PC-3 (cell line): ENCODE data around the gene ODC1. TPM values are rescaled to one million over a fixed set of nuclear protein-coding genes. Genes with fewer than 3 reads are reported as not detected.

Source experiments
- ATAC-seq: fragments of 200-7000 bp; cut with Tn5 transposase; 2 replicates; pipeline ENCODE4 v1.9.1; 2020; ENCODE audit warnings: mild to moderate bottlenecking, moderate library complexity
- BruUV-seq: library from RNA; stranded (reverse); fragments of 400-500 nt; replicated peaks from 2 replicates; lab custom pipeline; 2021; lab: Mats Ljungman, UMichigan
- CTCF ChIA-PET: fragments of 300-600 bp; sonication (Branson Sonifier 250); formaldehyde crosslinking; loops from one replicate; lab custom pipeline; 2022; ENCODE audit warnings: antibody characterized with exemption; lab: Charles Lee
- POLR2A ChIA-PET: fragments of 300-600 bp; sonication (Branson Sonifier 250); formaldehyde crosslinking; loops from one replicate; lab custom pipeline; 2022; ENCODE audit warnings: antibody characterized with exemption; ENCODE audit not compliant: unreplicated experiment; lab: Charles Lee
- DNase-seq: peaks from one replicate; pipeline ENCODE4 v3.0.0-alpha.2; 2015
- H2AFZ ChIP-seq: fragments of 300-600 bp; sonication (generic); 2 replicates; pipeline ENCODE4 v1.6.0; 2016; ENCODE audit warnings: antibody characterized with exemption, low read length
- H3F3A ChIP-seq: fragments of 300-600 bp; sonication (generic); one replicate; pipeline ENCODE4 v1.6.0; 2017; ENCODE audit warnings: antibody characterized with exemption, low read length, control low read depth, mild to moderate bottlenecking; ENCODE audit not compliant: unreplicated experiment
- H3K27ac ChIP-seq: fragments of 300-600 bp; sonication (generic); 2 replicates; pipeline ENCODE4 v1.5.1; 2016; ENCODE audit warnings: mild to moderate bottlenecking, low read length
- H3K27me3 ChIP-seq: fragments of 300-600 bp; sonication (generic); 2 replicates; pipeline ENCODE4 v1.6.1; 2016; ENCODE audit warnings: low read length, mixed read lengths
- H3K36me3 ChIP-seq: fragments of 300-600 bp; sonication (generic); 2 replicates; pipeline ENCODE4 v1.6.1; 2016; ENCODE audit warnings: low read depth, mixed run types, low read length, mixed read lengths
- H3K4me1 ChIP-seq: fragments of 300-600 bp; sonication (generic); 2 replicates; pipeline ENCODE4 v1.5.1; 2016; ENCODE audit warnings: low read length; ENCODE audit not compliant: insufficient read depth
- H3K4me2 ChIP-seq: fragments of 300-600 bp; sonication (generic); 2 replicates; pipeline ENCODE4 v1.6.0; 2016; ENCODE audit warnings: low read length
- H3K4me3 ChIP-seq: fragments of 300-600 bp; sonication (generic); 2 replicates; pipeline ENCODE4 v1.5.1; 2016; ENCODE audit warnings: mild to moderate bottlenecking, low read length, mixed read lengths
- H3K79me2 ChIP-seq: fragments of 300-600 bp; sonication (generic); 2 replicates; pipeline ENCODE4 v1.6.1; 2017; ENCODE audit warnings: low read length, mixed read lengths
- H3K9ac ChIP-seq: fragments of 300-600 bp; sonication (generic); 2 replicates; pipeline ENCODE4 v1.6.0; 2016; ENCODE audit warnings: mild to moderate bottlenecking, low read length
- H3K9me2 ChIP-seq: fragments of 300-600 bp; sonication (generic); replicated peaks from 2 replicates; pipeline ENCODE4 v1.6.1; 2016; ENCODE audit warnings: mixed run types, low read length, mixed read lengths
- H3K9me3 ChIP-seq: fragments of 300-600 bp; sonication (generic); 2 replicates; pipeline ENCODE4 v1.6.1; 2016; ENCODE audit warnings: low read length, mixed read lengths
- H4K20me1 ChIP-seq: fragments of 300-600 bp; sonication (generic); 2 replicates; pipeline ENCODE4 v1.6.1; 2016; ENCODE audit warnings: low read length, mixed read lengths
- CTCF ChIP-seq: fragments of 300-600 bp; sonication (generic); conservative IDR thresholded peaks from 2 replicates; pipeline ENCODE4 v1.5.1; 2017; ENCODE audit warnings: antibody characterized with exemption, low read depth, mild to moderate bottlenecking, low read length
- EZH2 ChIP-seq: fragments of 300-600 bp; sonication (generic); IDR thresholded peaks from one replicate; pipeline ENCODE4 v1.6.1; 2017; ENCODE audit warnings: antibody characterized with exemption, mild to moderate bottlenecking, low read length; ENCODE audit not compliant: unreplicated experiment
- EZH2phosphoT487 ChIP-seq: fragments of 300-600 bp; sonication (generic); IDR thresholded peaks from 2 replicates; pipeline ENCODE4 v1.6.1; 2018; ENCODE audit warnings: mild to moderate bottlenecking, antibody characterized with exemption, low read length, borderline replicate concordance
- intact Hi-C: fragments of 100-400 bp; cut with micrococcal nuclease; formaldehyde crosslinking; loops from 2 replicates; pipeline ENCODE4 v1.9.0; 2023
- total RNA-seq: library from RNA; depleted of rRNA; stranded (reverse); fragments of >200 nt; gene quantifications from 2 replicates; pipeline ENCODE4 v1.2.3, GENCODE V29; 2014

ODC1 gene
- total RNA-seq, 1 experiment from 2014 or later, result 712 TPM

GRCh38 chr2:10439185-10439879 lies 8.8 kb downstream of the ODC1 start:
- Histone ChIP-seq H3K4me1 (no peaks in the 10 kb centered on the region), H4K20me1 (peaks cover 48% of the 10 kb centered on the region), H3K27me3 (no peaks in the 10 kb centered on the region), H3K9me2 (no peaks in the 10 kb centered on the region), H3K79me2 (peaks cover 13% of the 10 kb centered on the region), H2AFZ (no peak overlapping the region), H3K36me3 (peaks cover 48% of the 10 kb centered on the region), H3K9ac (no peak overlapping the region), H3K27ac (peak overlapping the region; percentile 25), H3F3A (peaks cover 37% of the 10 kb centered on the region), H3K4me2 (no peak overlapping the region), H3K4me3 (no peak overlapping the region), H3K9me3 (no peaks in the 10 kb centered on the region)
- intact Hi-C loops, result no loop called here
- CTCF ChIA-PET, result interaction anchor here (0.6 kb wide), 1 partner anchor 305 kb away, joined by 3 read pairs; no protein-coding TSS in a partner anchor
- POLR2A ChIA-PET, result interaction anchor here (0.7 to 0.8 kb wide), 2 partner anchors 139 to 313 kb away, joined by 3 to 4 read pairs; no protein-coding TSS in a partner anchor
- DNase-seq, result no peak
- peak; percentile 7 for ATAC-seq
- no TSS peak for BruUV-seq
- TF ChIP-seq CTCF, result no peak

- Histone ChIP-seq H4K20me1 (peaks cover 41% of the 10 kb centered on the region), H3K36me3 (peaks cover 41% of the 10 kb centered on the region), H3F3A (peaks cover 33% of the 10 kb centered on the region), H3K27me3 (no peaks in the 10 kb centered on the region), H3K27ac (peak overlapping the region; percentile 17; the same call in 1 of the 2 replicates), H3K4me3 (no peak overlapping the region), H3K79me2 (peaks cover 7% of the 10 kb centered on the region), H3K9me3 (no peaks in the 10 kb centered on the region), H3K9ac (no peak overlapping the region), H3K4me1 (no peaks in the 10 kb centered on the region), H3K4me2 (no peak overlapping the region), H3K9me2 (no peaks in the 10 kb centered on the region), H2AFZ (no peak overlapping the region)
- ChIA-PET POLR2A (interaction anchor here (0.7 to 0.8 kb wide), 2 partner anchors 140 to 313 kb away, joined by 3 to 4 read pairs; no protein-coding TSS in a partner anchor), CTCF (no interaction called here)
- intact Hi-C loops, result no loop called here
- no peak for DNase-seq
- TF ChIP-seq EZH2, result no peak
- BruUV-seq, result no TSS peak
- ATAC-seq, result peak; percentile 2; the same call in 1 of the 2 replicates
These were observed 9.4 kb downstream of the ODC1 start for GRCh38 chr2:10438688-10439087.

DNA sequence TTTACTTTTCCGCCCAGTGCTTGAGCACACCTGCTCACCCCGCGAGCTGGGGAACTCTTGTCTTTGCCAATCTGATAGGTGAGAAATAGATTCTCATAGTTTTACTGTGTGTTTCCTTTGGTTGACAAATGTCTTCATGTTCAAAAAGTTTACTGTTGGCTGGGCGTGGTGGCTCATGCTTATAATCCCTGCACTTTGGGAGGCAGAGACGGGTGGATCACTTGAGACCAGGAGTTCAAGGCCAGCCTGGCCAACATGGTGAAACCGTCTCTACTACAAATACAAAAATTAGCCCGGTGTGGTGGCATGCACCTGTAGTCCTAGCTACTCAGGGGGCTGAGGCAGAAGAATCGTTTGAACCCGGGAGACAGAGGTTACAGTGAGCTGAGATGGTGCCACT lies 10.3 kb downstream of the ODC1 start:
- peak overlapping the region; percentile 18 for H3K27ac ChIP-seq
- CTCF ChIA-PET, result interaction anchor here (0.5 kb wide), 1 partner anchor 341 kb away, joined by 4 read pairs; no protein-coding TSS in a partner anchor
- no peak overlapping the region for H2AFZ ChIP-seq
- H3K9me2 ChIP-seq, result no peaks in the 10 kb centered on the region
- H3K79me2 ChIP-seq, result no peaks in the 10 kb centered on the region; the same call in 1 of the 2 replicates
- H3F3A ChIP-seq, result peaks cover 25% of the 10 kb centered on the region
- H3K4me2 ChIP-seq, result no peak overlapping the region
- POLR2A ChIA-PET, result interaction anchor here (0.6 kb wide), 1 partner anchor 807 kb away, joined by 5 read pairs; the partner anchor contains the start of gene YWHAQ
- no peak for TF ChIP-seq CTCF
- no peak for TF ChIP-seq EZH2phosphoT487
- TF ChIP-seq EZH2, result no peak
- DNase-seq (no peak), ATAC-seq (no peak)
- H4K20me1 ChIP-seq, result peaks cover 32% of the 10 kb centered on the region
- H3K4me3 ChIP-seq, result no peak overlapping the region
- H3K4me1 ChIP-seq, result no peaks in the 10 kb centered on the region
- peaks cover 32% of the 10 kb centered on the region for H3K36me3 ChIP-seq
- H3K27me3 ChIP-seq, result no peaks in the 10 kb centered on the region
- H3K9me3 ChIP-seq, result no peaks in the 10 kb centered on the region
- BruUV-seq, result no TSS peak
- H3K9ac ChIP-seq, result no peak overlapping the region
- intact Hi-C loops, result loop anchor here (1.0 kb wide), 1 partner anchor 314 kb away; no protein-coding TSS in a partner anchor
